ENCODE measurements around the gene ZDHHC19.
"Not testable (repeated sequence)": the region's sequence is repeated elsewhere in the genome, so short reads cannot be mapped to it uniquely, and the experiment has no call there.

Gene ZDHHC19

GRCh38 chr3:196184881-196185280, 26.3 kb downstream of the ZDHHC19 start:
- H3K27ac ChIP-seq, result no peak overlapping the region
- TF ChIP-seq CTCF (conservative IDR thresholded peaks at IDR 0.05), result no peak

DNA sequence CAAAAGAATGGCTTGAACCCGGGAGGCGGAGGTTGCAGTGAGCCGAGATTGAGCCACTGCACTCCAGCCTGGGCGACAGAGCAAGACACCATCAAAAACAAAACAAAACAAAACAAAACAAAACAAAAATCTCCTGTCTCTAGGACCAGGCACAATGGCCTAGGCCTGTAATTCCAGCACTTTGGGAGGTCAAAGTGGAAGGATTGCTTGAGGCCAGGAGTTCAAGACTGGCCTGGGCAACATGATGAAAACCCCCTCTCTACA, 27.1 kb downstream of the ZDHHC19 start:
- H3K27ac ChIP-seq, result not testable (repeated sequence)

DNA sequence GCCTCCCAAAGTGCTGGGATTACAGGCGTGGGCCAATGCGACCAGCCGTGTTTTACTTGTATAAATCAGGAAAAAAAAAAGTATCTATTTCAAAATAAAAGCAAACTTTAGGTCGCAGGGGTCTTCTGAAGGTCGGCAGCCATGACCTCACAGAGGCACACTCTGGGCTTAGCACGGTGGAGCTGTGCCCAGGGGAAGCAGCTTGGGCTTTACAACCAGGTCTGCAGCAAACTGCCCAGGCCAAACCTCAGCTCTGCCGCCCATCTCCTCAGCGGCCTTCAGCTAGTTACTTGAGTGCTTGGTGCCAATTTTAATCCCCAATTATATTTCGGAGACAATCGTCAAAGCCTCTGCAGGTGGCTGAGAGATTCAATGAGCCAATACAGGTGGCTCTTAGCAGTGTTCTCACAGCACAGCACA, 30.1 kb downstream of the ZDHHC19 start:
- H3K27ac ChIP-seq, result no peak overlapping the region
- no peak for TF ChIP-seq CTCF (conservative IDR thresholded peaks at IDR 0.05)

DNA sequence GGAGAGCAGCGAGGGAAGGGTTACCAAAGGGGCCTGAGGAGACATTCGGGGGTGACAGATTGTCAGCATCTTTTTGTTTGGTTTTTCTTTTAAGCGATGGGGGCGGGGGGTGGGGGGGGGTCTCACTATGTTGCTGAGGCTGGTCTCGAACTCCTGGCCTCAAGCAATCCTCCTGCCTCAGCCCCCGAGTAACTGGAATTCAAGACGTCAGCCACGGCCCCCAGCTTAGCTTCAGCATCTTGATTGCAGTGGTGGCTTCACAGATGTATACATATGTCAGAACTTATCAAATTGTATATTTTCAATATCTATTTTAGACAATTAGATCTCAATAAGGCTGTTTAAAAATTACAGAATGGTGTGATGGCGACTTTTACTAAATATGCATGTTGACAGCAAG, 30.9 kb downstream of the ZDHHC19 start:
- H3K27ac ChIP-seq, result no peak overlapping the region
- TF ChIP-seq CTCF (conservative IDR thresholded peaks at IDR 0.05), result no peak

- no peak for TF ChIP-seq CTCF (conservative IDR thresholded peaks at IDR 0.05)
- no peak overlapping the region for H3K27ac ChIP-seq
These were observed 31.6 kb downstream of the ZDHHC19 start for GRCh38 chr3:196179380-196180308.

- TF ChIP-seq CTCF (conservative IDR thresholded peaks at IDR 0.05), result no peak
- H3K27ac ChIP-seq, result no peak overlapping the region
These were observed 32.2 kb downstream of the ZDHHC19 start for GRCh38 chr3:196178993-196179379.

DNA sequence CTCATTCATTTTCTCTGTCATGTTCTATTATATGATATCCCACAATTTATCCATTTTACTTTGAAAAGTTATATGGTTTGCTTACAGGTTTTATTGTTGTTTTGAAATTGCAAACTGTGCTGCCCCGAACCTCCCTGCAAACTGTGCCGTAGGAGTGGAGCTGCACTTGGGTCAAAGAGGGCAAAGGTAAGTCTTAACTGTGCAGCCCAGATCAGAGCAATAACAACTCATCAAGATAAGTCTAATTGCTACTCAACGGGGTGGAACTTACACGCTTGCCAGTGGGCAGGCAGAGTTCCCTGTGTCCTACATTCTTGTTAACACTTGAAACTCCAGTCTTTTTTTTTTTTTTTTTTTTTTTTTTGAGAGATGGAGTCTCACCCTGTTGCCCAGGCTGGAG, 33.2 kb downstream of the ZDHHC19 start:
- no peak overlapping the region for H3K27ac ChIP-seq
- TF ChIP-seq CTCF (conservative IDR thresholded peaks at IDR 0.05), result no peak

DNA sequence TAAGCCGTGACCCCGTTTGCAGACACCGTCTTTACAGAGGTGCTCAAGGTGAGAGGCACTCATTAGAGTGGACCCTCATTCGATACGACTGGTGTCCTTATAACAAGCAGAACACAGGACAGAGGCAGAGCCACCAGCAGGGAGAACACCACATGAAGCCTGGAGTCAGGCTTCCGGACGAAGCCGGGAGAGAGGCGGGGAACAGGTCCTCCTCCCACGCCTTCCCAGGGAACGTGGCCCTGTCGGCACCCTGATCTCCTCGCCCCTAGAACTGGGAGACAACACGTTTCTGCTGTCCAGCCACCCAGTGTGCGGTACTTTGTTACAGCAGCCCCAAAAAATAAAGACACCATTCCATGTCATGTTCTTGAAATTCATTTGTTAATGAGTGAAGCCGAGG, 33.6 kb downstream of the ZDHHC19 start:
- no peak overlapping the region for H3K27ac ChIP-seq
- TF ChIP-seq CTCF (conservative IDR thresholded peaks at IDR 0.05), result no peak

Measured in VCaP (cell line).